Activated naive CD4-positive, alpha-beta T cell treated with anti-CD3 and anti-CD28 coated beads, Interleukin-2, amount 10 ng/mL, durations not matched to agents 7 days and 5 days (primary cell): ENCODE measurements around the gene TMEM273.

Source experiments
- CTCF ChIA-PET: fragments of 350-600 bp; sonication (Branson Sonifier 250); formaldehyde crosslinking; loops from one replicate; lab custom pipeline; 2021; ENCODE audit warnings: antibody characterized with exemption; lab: Charles Lee
- DNase-seq: peaks from one replicate; pipeline ENCODE4 v3.0.0-alpha.2; 2020
- H3K27ac Mint-ChIP-seq: one replicate; pipeline ENCODE4 v1.8.0; 2021; ENCODE audit warnings: mild to moderate bottlenecking, moderate library complexity, mixed read lengths
- H3K27me3 Mint-ChIP-seq: one replicate; pipeline ENCODE4 v1.8.0; 2021; ENCODE audit warnings: mild to moderate bottlenecking, mixed read lengths
- H3K36me3 Mint-ChIP-seq: one replicate; pipeline ENCODE4 v1.8.0; 2021; ENCODE audit warnings: mixed read lengths
- H3K4me1 Mint-ChIP-seq: one replicate; pipeline ENCODE4 v1.8.0; 2021; ENCODE audit warnings: mixed read lengths
- H3K4me3 Mint-ChIP-seq: one replicate; pipeline ENCODE4 v1.8.0; 2021; ENCODE audit warnings: mild to moderate bottlenecking, moderate library complexity, mixed read lengths
- H3K9me3 Mint-ChIP-seq: one replicate; pipeline ENCODE4 v1.8.0; 2021; ENCODE audit warnings: mixed read lengths

Gene TMEM273

GRCh38 chr10:49128854-49129253 lies 59.3 kb downstream of the TMEM273 start:
- H3K4me3 Mint-ChIP-seq = no peak overlapping the region
- CTCF ChIA-PET = no interaction called here
- no peak for DNase-seq
- peaks cover 21% of the 10 kb centered on the region for H3K27me3 Mint-ChIP-seq
- H3K4me1 Mint-ChIP-seq = no peaks in the 10 kb centered on the region
- H3K9me3 Mint-ChIP-seq = no peaks in the 10 kb centered on the region
- no peaks in the 10 kb centered on the region for H3K36me3 Mint-ChIP-seq
- no peak overlapping the region for H3K27ac Mint-ChIP-seq

- Mint-ChIP-seq H3K27me3 (peaks cover 24% of the 10 kb centered on the region), H3K9me3 (no peaks in the 10 kb centered on the region), H3K36me3 (no peaks in the 10 kb centered on the region), H3K27ac (no peak overlapping the region), H3K4me3 (no peak overlapping the region), H3K4me1 (no peaks in the 10 kb centered on the region)
- CTCF ChIA-PET = interaction anchor here (0.7 kb wide), 1 partner anchor 140 kb away, joined by 3 read pairs; no protein-coding TSS in a partner anchor
- DNase-seq = no peak
Measured at GRCh38 chr10:49123981-49124950, 63.9 kb downstream of the TMEM273 start.

DNA sequence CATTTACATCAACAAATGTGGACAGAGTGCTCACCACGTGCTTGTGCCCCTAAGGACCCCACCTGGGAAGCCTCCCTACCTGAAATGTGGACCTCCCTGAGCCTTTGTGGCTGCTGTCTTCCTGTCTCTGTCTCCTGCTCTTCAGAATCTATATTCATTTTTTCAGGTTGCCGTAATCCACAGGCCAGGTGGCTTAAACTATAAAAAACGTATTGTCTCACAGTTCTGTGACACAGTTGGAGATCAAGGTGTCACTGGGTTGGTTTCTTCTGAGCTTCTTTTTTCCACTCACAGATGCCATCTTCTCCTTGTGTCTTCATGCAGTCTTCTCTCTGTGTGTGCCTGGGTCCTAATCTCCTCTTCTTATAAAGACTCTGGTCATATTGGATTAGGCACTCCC lies 67.3 kb downstream of the TMEM273 start:
- peaks cover 46% of the 10 kb centered on the region for H3K27me3 Mint-ChIP-seq
- no peak overlapping the region for H3K4me3 Mint-ChIP-seq
- peaks cover 5% of the 10 kb centered on the region for H3K4me1 Mint-ChIP-seq
- H3K27ac Mint-ChIP-seq = no peak overlapping the region
- no peak for DNase-seq
- H3K36me3 Mint-ChIP-seq = no peaks in the 10 kb centered on the region
- CTCF ChIA-PET = interaction anchor here (1.2 kb wide), 1 partner anchor 463 kb away, joined by 3 read pairs; no protein-coding TSS in a partner anchor
- no peaks in the 10 kb centered on the region for H3K9me3 Mint-ChIP-seq

DNA sequence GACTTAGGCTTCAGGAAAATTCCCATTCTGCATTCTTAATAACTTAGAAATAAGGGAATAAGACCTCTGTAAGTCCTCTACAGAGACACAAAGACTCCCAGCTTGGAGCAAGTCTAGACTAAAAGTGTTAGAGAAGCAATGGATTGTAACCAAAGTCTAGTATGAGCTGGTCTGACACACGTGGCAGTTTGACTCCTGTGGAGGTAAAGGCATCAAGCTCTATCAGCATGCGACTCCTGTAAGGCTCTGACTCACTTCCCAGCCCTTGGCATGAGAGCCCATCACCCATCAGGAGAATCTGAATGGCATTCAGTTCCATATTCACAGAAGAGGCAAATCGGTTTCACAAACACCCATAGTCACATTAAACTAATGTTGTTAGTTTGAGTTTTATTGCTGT lies 68.4 kb downstream of the TMEM273 start:
- H3K4me1 Mint-ChIP-seq = peaks cover 8% of the 10 kb centered on the region
- H3K27me3 Mint-ChIP-seq = peaks cover 55% of the 10 kb centered on the region
- no peak overlapping the region for H3K4me3 Mint-ChIP-seq
- H3K9me3 Mint-ChIP-seq = no peaks in the 10 kb centered on the region
- CTCF ChIA-PET = interaction anchor here (1.2 kb wide), 1 partner anchor 462 kb away, joined by 3 read pairs; no protein-coding TSS in a partner anchor
- H3K27ac Mint-ChIP-seq = no peak overlapping the region
- DNase-seq = no peak
- H3K36me3 Mint-ChIP-seq = no peaks in the 10 kb centered on the region

DNA sequence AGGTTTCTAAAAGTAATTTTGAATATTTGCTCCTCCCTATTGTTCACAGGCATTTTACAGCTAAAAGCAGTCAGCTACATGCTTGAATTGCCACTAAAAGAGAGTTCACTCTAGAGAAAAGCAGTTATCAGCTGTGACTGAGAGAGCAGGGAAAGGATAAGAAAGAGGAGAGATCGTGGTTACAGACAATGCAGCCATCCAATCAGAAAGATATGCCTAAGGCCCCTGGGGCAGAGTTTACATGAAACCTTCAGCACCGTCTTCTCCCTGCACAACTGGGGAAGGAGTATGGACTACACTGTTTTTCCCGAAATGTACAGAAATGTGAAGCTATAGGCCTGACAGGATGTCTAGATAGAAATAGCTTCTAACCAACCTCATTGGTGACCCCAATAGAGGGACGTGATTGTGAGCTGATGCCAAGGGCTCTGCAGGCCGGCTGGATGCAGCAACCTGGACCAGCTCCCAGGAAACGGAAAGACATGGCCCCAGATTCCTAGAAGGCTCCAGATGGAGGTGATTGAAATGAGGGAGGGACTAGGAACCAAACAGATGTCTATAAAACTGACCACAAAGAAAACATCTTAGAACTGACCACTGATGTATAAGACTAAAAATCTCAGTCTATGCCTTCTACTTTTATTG lies 69.6 kb downstream of the TMEM273 start:
- Mint-ChIP-seq H3K4me3 (no peak overlapping the region), H3K36me3 (no peaks in the 10 kb centered on the region), H3K9me3 (no peaks in the 10 kb centered on the region), H3K27ac (no peak overlapping the region), H3K4me1 (peaks cover 11% of the 10 kb centered on the region), H3K27me3 (peaks cover 67% of the 10 kb centered on the region)
- DNase-seq = no peak
- CTCF ChIA-PET = interaction anchor here (0.6 kb wide), 1 partner anchor 143 kb away, joined by 3 read pairs; no protein-coding TSS in a partner anchor

- no peak overlapping the region for H3K4me3 Mint-ChIP-seq
- CTCF ChIA-PET = interaction anchor here (0.9 kb wide), 1 partner anchor 461 kb away, joined by 3 read pairs; no protein-coding TSS in a partner anchor
- peaks cover 11% of the 10 kb centered on the region for H3K4me1 Mint-ChIP-seq
- H3K27me3 Mint-ChIP-seq = peaks cover 70% of the 10 kb centered on the region
- H3K36me3 Mint-ChIP-seq = no peaks in the 10 kb centered on the region
- H3K9me3 Mint-ChIP-seq = no peaks in the 10 kb centered on the region
- H3K27ac Mint-ChIP-seq = no peak overlapping the region
- DNase-seq = no peak
Measured at GRCh38 chr10:49117376-49118070, 70.7 kb downstream of the TMEM273 start.

DNA sequence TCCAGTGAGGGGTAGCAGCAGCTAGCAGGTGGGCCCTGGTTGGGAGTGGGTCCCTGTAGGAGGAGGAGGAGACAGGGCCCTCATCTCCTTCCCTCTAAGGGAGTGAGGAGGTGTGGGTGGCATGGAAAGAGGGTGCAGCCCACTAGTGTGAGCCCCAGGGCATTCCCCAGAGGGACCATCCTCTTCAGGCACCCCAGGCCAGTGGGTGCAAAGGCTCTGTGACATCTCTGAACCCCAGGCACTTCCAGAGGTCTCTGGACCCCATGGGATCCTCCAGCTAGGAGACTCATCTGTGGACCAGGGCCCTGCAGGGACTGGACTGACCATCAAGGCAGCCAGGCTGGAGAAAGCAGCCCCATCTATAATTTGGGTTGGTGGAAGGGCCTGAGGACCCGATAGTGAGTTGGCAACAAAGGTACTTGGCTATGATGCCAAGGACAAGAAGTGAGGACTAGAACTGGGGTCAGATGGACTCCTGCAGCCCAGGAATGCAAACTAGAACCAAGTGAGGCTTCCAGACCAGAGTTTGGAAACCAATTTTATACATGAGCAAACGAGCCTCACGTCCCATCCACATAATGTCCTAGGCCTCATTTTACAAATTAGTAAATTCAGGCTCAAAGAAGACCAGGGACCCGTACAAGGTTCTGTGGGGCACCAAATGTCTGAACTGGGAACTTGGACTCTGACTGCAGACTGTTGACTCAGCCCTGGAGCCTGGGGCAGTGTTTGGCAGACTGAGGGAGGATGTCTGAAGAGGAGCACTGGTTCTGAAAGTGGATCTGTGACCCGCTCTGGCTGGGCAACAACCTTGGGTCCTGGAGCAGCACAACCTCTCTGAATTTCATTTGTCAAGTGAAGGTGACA lies 71.4 kb downstream of the TMEM273 start:
- Mint-ChIP-seq H3K27ac (no peak overlapping the region), H3K4me1 (peaks cover 11% of the 10 kb centered on the region), H3K36me3 (no peaks in the 10 kb centered on the region), H3K9me3 (no peaks in the 10 kb centered on the region), H3K27me3 (peaks cover 75% of the 10 kb centered on the region), H3K4me3 (no peak overlapping the region)
- DNase-seq = no peak
- CTCF ChIA-PET = interaction anchor here (0.9 kb wide), 1 partner anchor 460 kb away, joined by 3 read pairs; no protein-coding TSS in a partner anchor

- peak; percentile 48 for DNase-seq
- peak overlapping the region; percentile 15 for H3K4me3 Mint-ChIP-seq
- no peaks in the 10 kb centered on the region for H3K36me3 Mint-ChIP-seq
- H3K27me3 Mint-ChIP-seq = peaks cover 77% of the 10 kb centered on the region
- no peaks in the 10 kb centered on the region for H3K9me3 Mint-ChIP-seq
- no peak overlapping the region for H3K27ac Mint-ChIP-seq
- CTCF ChIA-PET = no interaction called here
- peaks cover 11% of the 10 kb centered on the region for H3K4me1 Mint-ChIP-seq
Measured at GRCh38 chr10:49115796-49116508, 72.2 kb downstream of the TMEM273 start.

GRCh38 chr10:49115015-49115795 lies 73.0 kb downstream of the TMEM273 start, which contains the start of gene VSTM4:
Gene VSTM4, minus strand, starts transcription at chr10:49115522. Its CDS starts 37 bp downstream, at chr10:49115485.
- Mint-ChIP-seq H3K4me3 (peak within 1 kb of the TSS; percentile 15), H3K27ac (no peak within 1 kb of the TSS), H3K36me3 (no peaks in the 10 kb centered on the region), H3K4me1 (peaks cover 11% of the 10 kb centered on the region), H3K27me3 (peaks cover 75% of the 10 kb centered on the region), H3K9me3 (no peaks in the 10 kb centered on the region)
- DNase-seq = no peak
- CTCF ChIA-PET = no interaction called here

GRCh38 chr10:49114718-49115014 lies 73.5 kb downstream of the TMEM273 start:
- Mint-ChIP-seq H3K27me3 (peaks cover 73% of the 10 kb centered on the region), H3K4me1 (peaks cover 11% of the 10 kb centered on the region), H3K36me3 (no peaks in the 10 kb centered on the region), H3K27ac (no peak overlapping the region), H3K4me3 (no peak overlapping the region), H3K9me3 (no peaks in the 10 kb centered on the region)
- no peak for DNase-seq
- CTCF ChIA-PET = no interaction called here

GRCh38 chr10:49113741-49114141 lies 74.5 kb downstream of the TMEM273 start:
- no peaks in the 10 kb centered on the region for H3K9me3 Mint-ChIP-seq
- H3K27ac Mint-ChIP-seq = no peak overlapping the region
- peaks cover 11% of the 10 kb centered on the region for H3K4me1 Mint-ChIP-seq
- H3K4me3 Mint-ChIP-seq = no peak overlapping the region
- no peak for DNase-seq
- H3K27me3 Mint-ChIP-seq = peaks cover 76% of the 10 kb centered on the region
- CTCF ChIA-PET = interaction anchor here (1.4 kb wide), 1 partner anchor 294 kb away, joined by 3 read pairs; no protein-coding TSS in a partner anchor
- no peaks in the 10 kb centered on the region for H3K36me3 Mint-ChIP-seq

GRCh38 chr10:49112851-49113250 lies 75.3 kb downstream of the TMEM273 start:
- H3K36me3 Mint-ChIP-seq = no peaks in the 10 kb centered on the region
- CTCF ChIA-PET = interaction anchor here (1.4 kb wide), 1 partner anchor 295 kb away, joined by 3 read pairs; no protein-coding TSS in a partner anchor
- no peak overlapping the region for H3K4me3 Mint-ChIP-seq
- no peak overlapping the region for H3K27ac Mint-ChIP-seq
- H3K4me1 Mint-ChIP-seq = peaks cover 11% of the 10 kb centered on the region
- H3K27me3 Mint-ChIP-seq = peaks cover 69% of the 10 kb centered on the region
- no peak for DNase-seq
- H3K9me3 Mint-ChIP-seq = no peaks in the 10 kb centered on the region
